ENCODE results near the gene ADGRG6. TPM values are rescaled to one million over a fixed set of nuclear protein-coding genes. Genes with fewer than 3 reads are reported as not detected.
"Not testable (repeated sequence)": the region's sequence is repeated elsewhere in the genome, so short reads cannot be mapped to it uniquely, and the experiment has no call there.

ADGRG6 gene
- total RNA-seq, 1 experiment from 2014 or later: 0.68 TPM

- DNase-seq (ENCODE audit: low spot score): no peak
Observed at GRCh38 chr6:142408409-142408808, 106.6 kb downstream of the ADGRG6 start.

GRCh38 chr6:142409794-142410193 is 108.0 kb downstream of the ADGRG6 start:
- no peak for DNase-seq (ENCODE audit: low spot score)

- DNase-seq (ENCODE audit: low spot score): no peak
Observed at GRCh38 chr6:142411145-142411544, 109.3 kb downstream of the ADGRG6 start.

GRCh38 chr6:142412241-142412640 is 110.4 kb downstream of the ADGRG6 start:
- peak; percentile 3 for DNase-seq (ENCODE audit: low spot score)

- DNase-seq (ENCODE audit: low spot score): no peak
Observed at GRCh38 chr6:142412658-142413057, 110.9 kb downstream of the ADGRG6 start.

GRCh38 chr6:142413111-142413510 is 111.3 kb downstream of the ADGRG6 start:
- no peak for DNase-seq (ENCODE audit: low spot score)

GRCh38 chr6:142414462-142415250 is 112.8 kb downstream of the ADGRG6 start:
- no peak for DNase-seq (ENCODE audit: low spot score)

GRCh38 chr6:142416179-142416578 is 114.4 kb downstream of the ADGRG6 start:
- peak; percentile 44 for DNase-seq (ENCODE audit: low spot score)

- no peak for DNase-seq (ENCODE audit: low spot score)
Observed at GRCh38 chr6:142416686-142417085, 114.9 kb downstream of the ADGRG6 start.

- no peak for DNase-seq (ENCODE audit: low spot score)
Observed at GRCh38 chr6:142417331-142417750, 115.5 kb downstream of the ADGRG6 start.

GRCh38 chr6:142419071-142419470 is 117.3 kb downstream of the ADGRG6 start:
- DNase-seq (ENCODE audit: low spot score): no peak

- DNase-seq (ENCODE audit: low spot score): no peak
Observed at GRCh38 chr6:142420802-142421201, 119.0 kb downstream of the ADGRG6 start.

- no peak for DNase-seq (ENCODE audit: low spot score)
Observed at GRCh38 chr6:142421285-142422117, 119.7 kb downstream of the ADGRG6 start.

GRCh38 chr6:142426444-142427132 is 124.8 kb downstream of the ADGRG6 start:
- not testable (repeated sequence) for DNase-seq (ENCODE audit: low spot score)

- not testable (repeated sequence) for DNase-seq (ENCODE audit: low spot score)
Observed at GRCh38 chr6:142428468-142428867, 126.7 kb downstream of the ADGRG6 start.

GRCh38 chr6:142429195-142429594 is 127.4 kb downstream of the ADGRG6 start:
- no peak for DNase-seq (ENCODE audit: low spot score)

GRCh38 chr6:142433419-142433818 is 131.6 kb downstream of the ADGRG6 start:
- DNase-seq (ENCODE audit: low spot score): no peak

GRCh38 chr6:142438898-142439297 is 137.1 kb downstream of the ADGRG6 start:
- DNase-seq (ENCODE audit: low spot score): no peak

GRCh38 chr6:142440600-142441293 is 138.9 kb downstream of the ADGRG6 start:
- no peak for DNase-seq (ENCODE audit: low spot score)

GRCh38 chr6:142441716-142442115 is 139.9 kb downstream of the ADGRG6 start:
- DNase-seq (ENCODE audit: low spot score): no peak

GRCh38 chr6:142443102-142443501 is 141.3 kb downstream of the ADGRG6 start:
- no peak for DNase-seq (ENCODE audit: low spot score)

GRCh38 chr6:142443532-142443931 is 141.7 kb downstream of the ADGRG6 start:
- DNase-seq (ENCODE audit: low spot score): no peak
